Ishikawa (cell line): ENCODE results near the gene SMPX.

Experiments used
- CEBPB ChIP-seq: IDR thresholded peaks from 2 replicates; pipeline ENCODE4 v1.6.1; 2012
- EP300 ChIP-seq: IDR thresholded peaks from 2 replicates; pipeline ENCODE4 v1.6.1; 2012; ENCODE audit warnings: borderline replicate concordance
- FOXM1 ChIP-seq: IDR thresholded peaks from 2 replicates; pipeline ENCODE4 v1.6.1; 2012; ENCODE audit warnings: low read depth, borderline replicate concordance
- RAD21 ChIP-seq: IDR thresholded peaks from 2 replicates; pipeline ENCODE4 v1.6.1; 2012; ENCODE audit warnings: low read depth
- REST ChIP-seq: IDR thresholded peaks from 2 replicates; pipeline ENCODE4 v1.6.1; 2012; ENCODE audit warnings: low read depth, mild to moderate bottlenecking
- YY1 ChIP-seq: IDR thresholded peaks from 2 replicates; pipeline ENCODE4 v1.6.1; 2012; ENCODE audit warnings: low read depth

- TF ChIP-seq RAD21 = no peak
- TF ChIP-seq REST = no peak
- no peak for TF ChIP-seq CEBPB
- no peak for TF ChIP-seq YY1
- no peak for TF ChIP-seq EP300
- no peak for TF ChIP-seq FOXM1
Observed at GRCh38 chrX:21748235-21748634, 9.7 kb downstream of the SMPX start.
